ENCODE measurements around the gene HIC2. TPM values are rescaled to one million over a fixed set of nuclear protein-coding genes. Genes with fewer than 3 reads are reported as not detected.
"Not testable (repeated sequence)": the region's sequence is repeated elsewhere in the genome, so short reads cannot be mapped to it uniquely, and the experiment has no call there.

HIC2 gene
- total RNA-seq, 1 donor from 2014 or later = 1.8 TPM

DNA sequence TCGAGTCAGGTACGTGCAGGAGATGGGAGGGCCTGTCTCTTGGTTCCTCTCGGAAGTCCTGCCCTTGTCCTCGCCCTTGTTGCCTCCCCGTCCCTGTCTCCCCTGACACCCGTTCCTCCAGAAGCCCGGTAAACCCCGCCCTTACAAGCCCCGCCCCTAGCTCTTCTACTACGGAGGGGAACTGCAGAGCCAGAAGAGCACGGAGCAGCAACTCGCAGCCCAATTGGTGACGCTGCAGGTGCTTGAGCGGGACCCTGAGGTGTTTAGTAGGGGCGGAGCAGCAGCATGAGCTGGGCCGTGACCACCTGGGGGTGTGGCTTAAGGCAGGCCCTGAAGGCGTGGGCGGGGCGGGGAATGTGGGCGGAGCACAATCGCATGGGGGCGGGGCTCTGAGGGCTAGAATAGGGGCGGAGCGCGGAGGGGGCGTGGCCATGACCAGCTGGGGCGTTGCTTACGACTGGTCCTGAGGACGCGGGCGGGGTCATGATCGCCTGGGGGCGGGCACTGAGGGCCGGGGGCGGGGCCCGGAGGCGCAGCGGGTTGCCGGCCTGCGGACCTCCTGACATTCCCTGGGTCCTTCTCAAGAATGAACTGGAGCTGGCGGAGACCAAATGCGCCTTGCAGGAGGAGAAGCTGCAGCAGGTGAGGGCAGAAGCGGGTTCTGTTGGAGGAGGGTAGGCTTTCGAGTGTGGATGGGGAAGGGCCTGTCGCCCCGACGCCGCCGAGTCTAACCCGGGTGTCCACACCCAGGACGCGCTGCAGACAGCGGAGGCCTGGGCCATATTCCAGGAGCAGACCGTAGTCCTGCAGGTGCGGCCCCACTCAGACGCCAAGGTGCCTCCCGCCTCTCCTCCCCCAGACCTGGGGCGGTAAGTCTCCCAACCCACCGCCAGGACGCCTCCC lies 51.3 kb downstream of the HIC2 start:
- not testable (repeated sequence) for H3K36me3 ChIP-seq (ENCODE audit: control insufficient read depth, insufficient read depth, low read length); H3K27me3 ChIP-seq (ENCODE audit: control insufficient read depth, insufficient read depth, low read length); FAIRE-seq
- peak; percentile 84 for DNase-seq (ENCODE audit: low read depth)
- peak overlapping the region; percentile 26 for H3K4me3 ChIP-seq (ENCODE audit: low read depth, low read length)

DNA sequence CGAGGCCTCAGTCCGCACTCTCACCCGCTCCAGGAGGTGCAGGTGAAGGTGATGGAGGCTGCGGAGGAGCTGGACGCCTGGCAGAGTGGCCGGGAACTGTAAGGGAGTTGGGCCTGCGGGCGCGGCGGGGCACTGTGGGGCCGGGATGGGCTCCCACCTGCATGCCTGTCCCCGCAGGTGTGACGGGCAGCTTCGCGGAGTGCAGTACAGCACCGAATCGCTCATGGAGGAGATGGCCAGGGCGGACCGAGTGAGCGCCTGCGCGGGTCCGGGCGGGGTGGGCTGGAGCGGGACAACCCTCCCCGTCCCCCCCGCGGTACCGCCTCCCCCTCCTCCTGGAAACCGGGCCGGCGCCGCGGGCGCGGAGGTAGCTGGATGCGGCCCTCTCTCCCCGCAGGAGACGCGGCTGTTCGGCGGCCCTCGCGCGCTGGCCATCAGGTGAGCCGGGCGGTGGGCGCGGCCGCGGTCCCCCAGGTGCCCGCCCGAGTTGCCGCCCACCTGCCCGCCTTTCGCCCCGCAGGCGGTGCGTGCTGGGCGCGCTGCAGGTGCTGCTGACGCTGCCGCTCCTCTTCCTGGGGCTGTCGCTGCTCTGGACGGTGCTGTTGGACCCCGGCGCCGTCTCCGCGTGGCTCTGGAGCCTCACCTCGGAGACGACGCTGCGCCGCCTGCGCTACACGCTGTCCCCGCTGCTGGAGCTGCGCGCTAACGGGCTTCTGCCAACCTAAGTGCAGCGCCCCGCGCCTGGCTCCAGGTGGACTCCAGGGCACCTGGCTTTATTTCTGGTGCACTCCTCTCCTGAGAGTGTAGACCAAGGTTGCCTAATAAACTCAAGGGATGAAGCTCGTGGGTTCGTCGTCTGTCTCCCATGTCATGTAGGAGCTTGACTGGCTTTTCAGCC lies 52.2 kb downstream of the HIC2 start:
- not testable (repeated sequence) for DNase-seq (ENCODE audit: low read depth); H3K27me3 ChIP-seq (ENCODE audit: control insufficient read depth, insufficient read depth, low read length); H3K36me3 ChIP-seq (ENCODE audit: control insufficient read depth, insufficient read depth, low read length); H3K4me3 ChIP-seq (ENCODE audit: low read depth, low read length); FAIRE-seq

DNA sequence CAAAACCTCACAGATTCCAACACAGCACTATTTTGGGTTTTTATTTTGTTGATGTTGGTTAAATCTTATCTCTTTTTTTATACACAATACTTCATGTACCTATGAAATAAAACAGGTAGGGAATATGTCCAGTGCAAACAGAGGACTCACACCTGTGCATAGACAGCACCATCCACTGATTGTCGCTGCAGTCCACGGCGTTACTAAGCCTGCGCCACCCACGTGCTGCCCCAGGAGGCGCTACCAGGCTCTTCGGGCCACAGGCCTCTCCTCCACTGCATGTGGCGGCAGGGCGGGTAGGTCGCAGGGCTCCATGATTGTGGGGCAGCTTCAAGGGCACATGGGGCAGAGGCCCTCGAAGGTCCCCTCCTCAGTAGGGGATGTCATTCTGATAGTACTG lies 55.8 kb downstream of the HIC2 start:
- not testable (repeated sequence) for FAIRE-seq; H3K4me3 ChIP-seq (ENCODE audit: low read depth, low read length); DNase-seq (ENCODE audit: low read depth); H3K27me3 ChIP-seq (ENCODE audit: control insufficient read depth, insufficient read depth, low read length); H3K36me3 ChIP-seq (ENCODE audit: control insufficient read depth, insufficient read depth, low read length)

DNA sequence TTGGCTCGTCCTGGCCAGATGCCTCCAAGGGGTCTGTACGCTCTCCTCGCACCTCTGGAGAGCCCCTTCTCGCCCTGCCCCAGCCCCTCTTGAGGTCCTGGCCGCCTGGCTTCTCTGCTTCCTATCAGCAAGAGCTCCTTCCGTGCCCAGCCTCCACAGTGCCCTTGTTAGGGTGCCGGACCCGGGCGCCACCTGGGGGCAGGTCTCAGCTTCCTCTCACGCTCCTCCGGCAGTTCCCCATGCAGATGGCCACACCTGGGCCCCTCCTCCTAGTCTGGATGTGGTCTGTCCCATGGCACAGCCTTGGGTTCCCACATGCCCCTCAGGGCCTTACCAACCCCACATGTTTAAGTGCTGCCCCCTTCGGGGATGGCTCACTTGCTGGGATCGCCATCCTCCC lies 56.5 kb downstream of the HIC2 start:
- H3K27me3 ChIP-seq (ENCODE audit: control insufficient read depth, insufficient read depth, low read length); H3K36me3 ChIP-seq (ENCODE audit: control insufficient read depth, insufficient read depth, low read length); H3K4me3 ChIP-seq (ENCODE audit: low read depth, low read length); FAIRE-seq; DNase-seq (ENCODE audit: low read depth): not testable (repeated sequence)

DNA sequence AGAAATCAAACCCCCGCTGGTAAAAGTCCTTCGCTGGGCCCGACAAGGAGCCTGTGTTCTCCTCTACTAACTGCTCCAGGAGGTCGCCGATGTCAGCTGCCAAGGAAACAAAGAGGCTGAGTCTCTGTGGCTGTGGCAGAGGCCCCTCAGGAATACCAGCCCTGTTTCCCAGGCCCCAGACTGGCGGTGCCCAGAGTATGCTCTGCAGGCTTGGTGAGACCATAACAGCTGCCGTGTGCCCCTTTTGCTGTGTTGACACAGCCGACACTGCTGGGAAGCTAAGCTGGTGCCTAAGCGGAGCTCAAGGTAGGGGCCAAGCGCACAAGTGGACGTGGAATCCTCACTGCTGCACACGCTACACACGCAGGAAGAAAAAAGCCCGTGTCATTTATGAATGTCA lies 66.9 kb downstream of the HIC2 start:
- not testable (repeated sequence) for H3K36me3 ChIP-seq (ENCODE audit: control insufficient read depth, insufficient read depth, low read length); H3K4me3 ChIP-seq (ENCODE audit: low read depth, low read length); FAIRE-seq; DNase-seq (ENCODE audit: low read depth); H3K27me3 ChIP-seq (ENCODE audit: control insufficient read depth, insufficient read depth, low read length)

DNA sequence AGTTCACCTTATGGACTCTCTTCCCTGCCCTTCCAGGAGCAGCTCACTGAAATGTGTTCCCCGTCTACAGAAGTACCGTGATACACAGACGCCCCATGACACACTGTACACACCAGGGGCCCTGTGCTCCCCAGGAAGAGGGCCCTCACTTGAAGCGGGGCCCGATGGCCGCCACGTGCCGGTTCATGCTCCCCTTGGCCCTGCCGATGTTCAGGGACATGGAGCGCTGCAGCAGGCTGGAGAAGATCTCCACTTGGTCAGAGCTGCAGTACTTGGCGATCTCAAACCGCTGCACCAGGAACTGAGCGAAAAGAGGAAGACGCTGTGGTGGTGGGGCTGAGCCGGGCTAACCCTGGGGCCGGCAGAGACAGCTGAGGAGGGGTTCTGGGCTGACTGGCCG lies 70.6 kb downstream of the HIC2 start:
- not testable (repeated sequence) for DNase-seq (ENCODE audit: low read depth); H3K4me3 ChIP-seq (ENCODE audit: low read depth, low read length); FAIRE-seq; H3K27me3 ChIP-seq (ENCODE audit: control insufficient read depth, insufficient read depth, low read length); H3K36me3 ChIP-seq (ENCODE audit: control insufficient read depth, insufficient read depth, low read length)

DNA sequence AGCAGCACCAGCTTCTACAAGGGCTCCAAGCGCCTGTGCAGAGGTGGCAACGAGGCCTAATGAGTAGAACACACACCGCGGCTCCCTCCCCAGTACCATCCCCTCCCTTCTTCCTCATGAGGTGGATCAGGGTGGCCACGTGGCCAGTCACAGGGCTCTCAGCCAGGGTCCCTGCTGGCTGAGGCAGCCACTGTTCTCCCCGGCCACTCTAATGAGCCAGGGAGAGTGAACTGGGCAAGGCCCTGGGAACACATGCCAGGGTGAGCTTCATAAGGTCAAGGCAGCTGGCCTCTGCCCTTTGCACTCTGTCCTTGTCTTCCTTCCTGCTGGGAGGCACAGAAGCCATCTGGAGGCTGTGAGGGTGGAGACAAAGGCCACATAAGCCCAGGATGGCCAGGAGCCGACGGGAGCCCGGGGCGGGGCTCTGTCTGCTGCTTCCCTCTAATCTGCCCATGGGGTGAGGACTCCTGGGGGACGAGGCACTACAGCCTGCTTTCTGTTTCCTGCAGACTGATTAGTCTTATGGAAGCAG lies 72.0 kb downstream of the HIC2 start:
- not testable (repeated sequence) for H3K36me3 ChIP-seq (ENCODE audit: control insufficient read depth, insufficient read depth, low read length); FAIRE-seq; H3K27me3 ChIP-seq (ENCODE audit: control insufficient read depth, insufficient read depth, low read length); H3K4me3 ChIP-seq (ENCODE audit: low read depth, low read length); DNase-seq (ENCODE audit: low read depth)

DNA sequence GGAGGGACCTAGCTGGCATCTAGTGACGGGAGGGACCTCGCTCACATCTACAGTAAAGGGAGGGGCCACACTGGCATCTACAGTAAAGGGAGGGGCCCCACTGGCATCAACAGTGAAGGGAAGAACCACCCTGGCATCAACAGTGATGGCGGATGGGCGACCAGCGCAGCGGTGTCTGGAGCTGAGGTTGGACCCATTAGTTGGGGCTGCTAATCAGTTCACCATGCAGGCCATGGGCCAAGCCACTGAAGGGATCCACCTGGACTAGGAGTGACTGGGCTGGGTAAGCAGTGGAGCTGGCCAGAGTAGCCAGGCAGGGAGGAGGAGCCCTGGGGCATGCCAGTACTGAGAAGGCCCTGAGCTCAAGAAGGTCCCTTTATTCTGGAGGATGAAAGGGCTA lies 73.4 kb downstream of the HIC2 start:
- not testable (repeated sequence) for FAIRE-seq; H3K27me3 ChIP-seq (ENCODE audit: control insufficient read depth, insufficient read depth, low read length); DNase-seq (ENCODE audit: low read depth); H3K36me3 ChIP-seq (ENCODE audit: control insufficient read depth, insufficient read depth, low read length); H3K4me3 ChIP-seq (ENCODE audit: low read depth, low read length)

DNA sequence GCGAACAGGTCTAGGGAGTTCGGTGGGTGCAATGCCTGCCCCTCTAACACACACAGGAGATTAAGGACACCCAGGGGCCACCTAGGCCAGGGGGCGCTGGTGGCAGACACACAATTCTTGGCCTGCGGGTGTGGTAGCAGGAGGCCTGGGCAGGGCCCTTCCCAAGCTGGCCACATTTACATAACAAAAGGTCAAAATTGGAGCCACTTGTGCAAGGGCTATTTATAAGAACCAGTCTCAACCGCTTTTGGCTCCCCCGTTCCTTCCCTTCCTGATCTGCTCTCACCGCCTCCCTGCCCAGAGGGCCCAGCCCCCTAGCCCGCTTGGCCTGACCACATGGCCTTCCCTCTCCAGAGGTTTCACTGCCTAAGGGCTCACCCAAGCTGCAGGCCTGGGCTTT lies 75.1 kb downstream of the HIC2 start:
- FAIRE-seq; H3K4me3 ChIP-seq (ENCODE audit: low read depth, low read length); DNase-seq (ENCODE audit: low read depth); H3K36me3 ChIP-seq (ENCODE audit: control insufficient read depth, insufficient read depth, low read length); H3K27me3 ChIP-seq (ENCODE audit: control insufficient read depth, insufficient read depth, low read length): not testable (repeated sequence)

DNA sequence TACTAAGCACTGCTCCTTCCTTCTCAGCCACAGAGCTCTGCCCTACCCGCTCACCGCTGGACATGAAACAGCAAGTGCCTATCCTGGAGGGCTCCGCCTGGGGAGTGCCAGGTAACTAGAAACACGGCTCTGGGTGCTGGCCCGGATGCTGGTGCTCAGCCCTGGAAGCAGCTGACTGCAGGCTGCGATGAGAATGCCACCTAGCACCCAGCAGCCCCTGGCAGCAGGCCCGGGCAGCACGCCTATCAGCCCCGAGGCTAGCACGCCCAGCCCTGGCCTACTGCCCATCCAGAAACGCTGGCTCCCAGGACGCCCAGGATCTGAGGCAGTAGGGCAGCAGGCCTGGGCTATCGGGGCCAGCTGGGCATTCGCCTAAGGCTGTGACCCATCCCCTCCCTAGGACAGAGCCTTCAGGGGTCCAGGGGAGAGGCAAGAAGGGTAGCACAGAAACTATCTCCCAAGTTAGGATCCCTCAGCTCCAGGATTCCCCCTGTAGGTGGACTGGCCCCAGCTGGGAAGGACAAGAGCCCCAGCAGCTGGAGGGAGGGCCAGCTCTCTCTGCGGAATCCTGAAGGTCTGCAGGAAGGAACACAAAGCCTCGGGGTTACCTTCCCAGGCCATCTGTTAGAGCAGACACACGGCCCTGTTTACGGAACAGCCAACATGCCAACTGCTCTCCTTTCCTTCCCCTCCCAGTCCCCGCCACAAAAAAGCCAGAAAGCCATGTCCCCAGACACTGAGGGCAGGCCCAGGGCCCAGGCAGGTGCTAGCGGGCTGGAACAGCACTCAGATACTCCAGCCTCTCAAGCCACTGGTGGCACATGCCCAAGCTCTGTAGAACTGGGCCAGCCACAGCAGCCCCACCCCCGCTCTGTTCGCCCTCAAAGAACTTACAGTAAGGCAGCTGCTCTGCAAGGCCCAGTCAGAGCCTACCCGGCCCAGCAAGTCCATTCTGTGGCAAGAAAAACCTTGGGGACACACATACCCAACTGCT lies 76.9 kb downstream of the HIC2 start:
- H3K27me3 ChIP-seq (ENCODE audit: control insufficient read depth, insufficient read depth, low read length); H3K4me3 ChIP-seq (ENCODE audit: low read depth, low read length); FAIRE-seq; H3K36me3 ChIP-seq (ENCODE audit: control insufficient read depth, insufficient read depth, low read length); DNase-seq (ENCODE audit: low read depth): not testable (repeated sequence)

DNA sequence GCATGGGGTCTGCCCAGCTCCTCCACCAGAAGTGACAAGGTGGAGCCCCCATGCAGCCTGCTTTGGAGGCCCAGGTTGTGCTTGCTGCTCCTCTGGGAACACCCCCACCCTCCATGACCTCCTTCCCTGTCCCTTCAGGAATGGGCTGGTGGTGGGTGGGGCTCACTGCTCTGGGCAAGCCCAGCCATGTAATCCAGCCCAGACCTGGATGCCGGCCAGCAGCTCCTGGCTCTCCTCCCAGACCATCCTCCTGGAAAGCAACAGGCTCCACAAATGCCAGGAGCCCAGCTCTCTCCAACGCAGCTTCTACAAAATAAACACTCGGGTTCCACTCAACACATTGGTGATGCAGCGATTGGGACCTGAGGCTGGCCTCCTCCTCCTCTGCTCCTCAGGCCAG lies 80.8 kb downstream of the HIC2 start:
- not testable (repeated sequence) for FAIRE-seq; H3K27me3 ChIP-seq (ENCODE audit: control insufficient read depth, insufficient read depth, low read length); H3K36me3 ChIP-seq (ENCODE audit: control insufficient read depth, insufficient read depth, low read length); H3K4me3 ChIP-seq (ENCODE audit: low read depth, low read length); DNase-seq (ENCODE audit: low read depth)

DNA sequence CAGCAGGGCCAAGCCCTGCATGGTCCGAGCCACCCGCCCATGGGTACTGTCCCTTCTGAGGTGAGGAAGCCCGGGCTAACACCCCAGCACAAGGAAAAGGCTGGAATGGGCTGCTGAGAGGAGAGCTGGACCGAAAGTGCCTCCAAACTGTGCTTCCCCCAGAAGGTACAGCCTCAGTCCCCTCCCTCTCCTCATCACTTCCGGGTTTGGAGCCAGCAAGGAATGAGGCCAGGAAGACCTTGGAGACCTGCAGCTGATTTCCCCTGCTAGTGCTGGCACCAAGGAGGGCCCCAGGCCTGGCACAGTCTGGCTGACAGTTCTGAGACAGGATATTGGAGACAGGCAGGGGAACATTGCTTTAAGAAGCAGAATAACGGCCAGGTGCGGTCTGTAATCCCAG lies 81.3 kb downstream of the HIC2 start:
- H3K4me3 ChIP-seq (ENCODE audit: low read depth, low read length); FAIRE-seq; H3K36me3 ChIP-seq (ENCODE audit: control insufficient read depth, insufficient read depth, low read length); DNase-seq (ENCODE audit: low read depth); H3K27me3 ChIP-seq (ENCODE audit: control insufficient read depth, insufficient read depth, low read length): not testable (repeated sequence)
